Fibroblast of the aortic adventitia (primary cell): ENCODE measurements around the gene SFI1. TPM values are rescaled to one million over a fixed set of nuclear protein-coding genes. Genes with fewer than 3 reads are reported as not detected.

Experiments used
- DNase-seq: peaks from one replicate; pipeline ENCODE4 v3.0.0-alpha.2; 2010; ENCODE audit warnings: low read depth
- H3K4me3 ChIP-seq: 2 replicates; pipeline ENCODE4 v1.5.1; 2011; ENCODE audit warnings: low read depth, mild to moderate bottlenecking, control low read depth, low read length, moderate library complexity
- total RNA-seq: library from RNA; depleted of rRNA; stranded (reverse); fragments of >200 nt; gene quantifications from 2 replicates; pipeline ENCODE4 v1.2.3, GENCODE V29; 2012; ENCODE audit warnings: low replicate concordance
- TF ChIP-seq, protein P1 (sequence below): IDR thresholded peaks from 2 replicates; pipeline ENCODE4 v1.5.1; 2011; ENCODE audit warnings: mild to moderate bottlenecking, low read length, control low read depth, inconsistent platforms; ENCODE audit not compliant: insufficient read depth

Gene SFI1
- total RNA-seq, 1 donor = 19.9 TPM

- no peak overlapping the region for H3K4me3 ChIP-seq
- DNase-seq = no peak
- TF ChIP-seq, protein P1, sequence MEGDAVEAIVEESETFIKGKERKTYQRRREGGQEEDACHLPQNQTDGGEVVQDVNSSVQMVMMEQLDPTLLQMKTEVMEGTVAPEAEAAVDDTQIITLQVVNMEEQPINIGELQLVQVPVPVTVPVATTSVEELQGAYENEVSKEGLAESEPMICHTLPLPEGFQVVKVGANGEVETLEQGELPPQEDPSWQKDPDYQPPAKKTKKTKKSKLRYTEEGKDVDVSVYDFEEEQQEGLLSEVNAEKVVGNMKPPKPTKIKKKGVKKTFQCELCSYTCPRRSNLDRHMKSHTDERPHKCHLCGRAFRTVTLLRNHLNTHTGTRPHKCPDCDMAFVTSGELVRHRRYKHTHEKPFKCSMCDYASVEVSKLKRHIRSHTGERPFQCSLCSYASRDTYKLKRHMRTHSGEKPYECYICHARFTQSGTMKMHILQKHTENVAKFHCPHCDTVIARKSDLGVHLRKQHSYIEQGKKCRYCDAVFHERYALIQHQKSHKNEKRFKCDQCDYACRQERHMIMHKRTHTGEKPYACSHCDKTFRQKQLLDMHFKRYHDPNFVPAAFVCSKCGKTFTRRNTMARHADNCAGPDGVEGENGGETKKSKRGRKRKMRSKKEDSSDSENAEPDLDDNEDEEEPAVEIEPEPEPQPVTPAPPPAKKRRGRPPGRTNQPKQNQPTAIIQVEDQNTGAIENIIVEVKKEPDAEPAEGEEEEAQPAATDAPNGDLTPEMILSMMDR = no peak
These were observed 71.4 kb downstream of the SFI1 start for GRCh38 chr22:31567702-31568101.

GRCh38 chr22:31569126-31569525 is 72.8 kb downstream of the SFI1 start:
- DNase-seq = no peak
- no peak overlapping the region for H3K4me3 ChIP-seq
- TF ChIP-seq, protein P1 = no peak

DNA sequence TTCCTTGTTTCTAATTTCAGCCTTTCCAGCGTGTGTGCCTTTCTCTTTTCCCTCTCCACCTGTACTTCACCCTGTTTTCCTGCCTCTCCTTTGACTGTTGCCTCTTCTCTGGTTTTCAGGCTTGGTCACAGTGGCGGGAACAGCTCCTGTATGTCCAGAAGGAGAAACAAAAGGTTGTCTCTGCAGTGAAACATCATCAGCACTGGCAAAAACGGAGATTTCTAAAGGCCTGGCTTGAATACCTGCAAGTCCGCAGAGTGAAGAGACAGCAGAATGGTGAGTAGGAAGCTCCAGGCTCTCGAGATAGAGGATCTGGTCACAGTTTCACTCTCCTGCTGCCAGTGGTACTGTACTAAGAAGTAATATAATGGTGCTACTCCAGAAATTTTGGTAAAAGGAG is 76.6 kb downstream of the SFI1 start:
- TF ChIP-seq, protein P1 = no peak
- no peak overlapping the region for H3K4me3 ChIP-seq
- no peak for DNase-seq

DNA sequence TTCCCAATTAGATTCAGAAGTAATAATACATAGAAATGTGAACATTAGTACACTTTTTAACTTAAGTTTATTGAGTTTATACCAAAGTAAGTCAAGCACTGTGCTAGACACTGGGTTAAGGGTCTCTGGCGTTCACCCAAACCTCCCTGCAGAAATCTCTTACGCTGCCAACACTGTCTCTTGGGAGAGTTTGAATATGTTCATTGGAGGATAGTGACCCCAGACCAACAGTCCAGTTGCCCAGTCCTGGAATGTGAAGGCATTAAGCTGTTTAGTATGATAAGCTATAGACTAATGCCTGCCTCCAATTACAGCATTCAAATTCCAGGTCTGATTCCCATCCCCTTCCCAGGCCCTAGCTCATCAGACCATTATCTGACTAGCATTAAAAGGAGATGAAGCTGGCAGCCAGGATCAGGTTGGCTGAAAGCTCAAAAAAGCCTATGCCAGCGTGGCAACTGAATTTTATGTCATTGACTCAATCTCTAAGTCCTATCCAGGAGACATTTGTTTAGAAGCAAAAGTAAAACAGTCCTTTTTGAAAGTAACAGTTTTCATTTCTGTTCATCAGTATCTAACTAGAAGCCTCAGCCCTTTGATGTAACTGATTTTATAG is 77.8 kb downstream of the SFI1 start:
- H3K4me3 ChIP-seq = no peak overlapping the region
- TF ChIP-seq, protein P1 = no peak
- DNase-seq = no peak

DNA sequence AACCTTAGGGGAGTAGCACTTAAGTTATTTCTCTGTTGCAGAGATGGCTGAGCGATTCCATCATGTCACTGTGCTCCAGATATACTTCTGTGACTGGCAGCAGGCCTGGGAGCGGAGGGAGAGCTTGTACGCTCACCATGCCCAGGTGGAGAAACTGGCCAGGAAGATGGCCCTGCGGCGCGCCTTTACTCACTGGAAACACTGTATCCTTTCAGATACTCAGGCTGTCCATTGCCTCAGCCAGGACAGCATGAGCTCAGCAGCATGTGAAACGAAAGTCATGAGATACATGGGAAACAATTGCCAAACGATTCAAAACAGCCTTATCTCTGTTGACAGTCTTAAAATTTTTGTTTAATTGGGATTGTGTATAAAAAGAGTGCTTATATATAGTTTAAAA is 78.9 kb downstream of the SFI1 start:
- no peak for DNase-seq
- no peak overlapping the region for H3K4me3 ChIP-seq
- TF ChIP-seq, protein P1 = no peak

DNA sequence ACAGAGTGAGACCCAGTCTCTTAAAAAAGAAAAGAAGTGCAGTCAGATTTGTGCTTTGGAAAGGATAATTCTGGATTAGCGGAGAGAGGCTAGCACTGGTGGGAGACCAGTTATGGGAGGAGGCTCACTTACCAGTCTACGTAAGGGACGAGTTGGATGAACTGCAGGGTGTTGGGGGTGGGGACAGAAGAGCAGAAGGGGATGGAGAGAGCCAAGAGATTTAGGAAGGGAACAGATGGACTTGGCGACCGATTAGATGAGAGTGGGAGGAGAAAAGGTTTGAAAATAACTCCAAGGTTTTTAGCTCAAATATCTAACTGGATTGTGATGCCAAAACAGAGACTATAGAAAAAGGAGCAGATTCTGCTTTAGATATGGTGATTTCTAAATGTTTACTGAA is 81.4 kb downstream of the SFI1 start:
- TF ChIP-seq, protein P1 = no peak
- H3K4me3 ChIP-seq = no peak overlapping the region
- DNase-seq = no peak

DNA sequence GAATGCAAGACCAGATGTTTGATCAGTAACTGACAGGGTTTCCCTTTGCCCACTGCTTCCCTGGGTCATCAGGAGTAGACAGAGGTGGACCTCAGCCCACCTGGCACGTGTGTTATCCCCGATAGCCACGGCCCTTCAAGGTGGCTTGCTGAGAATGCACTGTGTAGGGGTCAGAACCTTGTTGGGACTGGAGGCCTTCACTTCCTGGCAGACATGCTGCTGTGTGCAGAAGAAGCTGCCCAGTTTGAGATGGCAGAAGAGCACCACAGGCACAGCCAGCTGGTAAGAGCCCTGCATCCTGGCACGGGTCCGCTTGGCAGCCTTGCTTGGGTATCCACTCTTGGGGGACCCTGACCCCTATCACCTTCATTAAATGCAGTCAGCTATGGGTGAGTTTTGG is 81.8 kb downstream of the SFI1 start:
- H3K4me3 ChIP-seq = no peak overlapping the region
- TF ChIP-seq, protein P1 = no peak
- no peak for DNase-seq
